Glomerular endothelial cell (primary cell): ENCODE results near the gene IL7R. TPM values are rescaled to one million over a fixed set of nuclear protein-coding genes. Genes with fewer than 3 reads are reported as not detected.
"Not testable (repeated sequence)": the region's sequence is repeated elsewhere in the genome, so short reads cannot be mapped to it uniquely, and the experiment has no call there.

Experiments
- DNase-seq: peaks from one replicate; pipeline ENCODE4 v3.0.0-alpha.2; 2011; ENCODE audit warnings: low read depth, low spot score; ENCODE audit errors: extremely low read depth
- total RNA-seq: library from RNA; depleted of rRNA; stranded (reverse); fragments of >200 nt; gene quantifications from 2 replicates; pipeline ENCODE4 v1.2.3, GENCODE V29; 2015

Gene IL7R
- total RNA-seq, 1 donor from 2014 or later = 6.0 TPM

DNA sequence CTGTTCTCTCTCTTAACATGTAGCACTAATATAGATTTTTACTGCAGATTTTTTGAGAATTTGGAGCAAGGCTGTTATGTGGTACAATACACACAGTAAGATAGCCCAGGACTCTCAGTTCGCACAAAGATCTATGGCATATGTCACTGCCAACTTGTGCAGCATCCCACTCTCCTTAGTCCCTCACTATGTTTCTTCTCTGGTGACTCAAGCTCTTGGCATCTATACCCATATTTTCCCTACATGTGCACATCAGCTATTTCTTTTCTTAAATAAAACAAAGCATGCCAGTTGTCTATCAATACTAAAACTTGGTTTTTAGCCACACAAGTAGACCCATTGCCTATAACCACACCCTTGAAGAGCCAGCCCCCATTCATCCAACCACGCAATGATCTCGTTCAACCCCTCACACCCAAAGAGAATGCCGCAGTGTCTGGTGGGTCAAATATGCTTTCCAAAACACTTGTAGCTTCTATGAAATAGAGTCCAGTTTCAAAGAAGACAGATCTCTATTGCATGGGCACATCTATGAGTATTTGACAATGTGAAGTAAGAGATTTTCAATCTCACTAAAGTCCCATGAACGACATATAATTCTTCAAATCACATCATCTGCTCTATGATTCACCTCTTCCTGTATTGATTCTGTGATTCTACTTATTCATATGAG is 18.2 kb upstream of the IL7R start:
- no peak for DNase-seq

DNA sequence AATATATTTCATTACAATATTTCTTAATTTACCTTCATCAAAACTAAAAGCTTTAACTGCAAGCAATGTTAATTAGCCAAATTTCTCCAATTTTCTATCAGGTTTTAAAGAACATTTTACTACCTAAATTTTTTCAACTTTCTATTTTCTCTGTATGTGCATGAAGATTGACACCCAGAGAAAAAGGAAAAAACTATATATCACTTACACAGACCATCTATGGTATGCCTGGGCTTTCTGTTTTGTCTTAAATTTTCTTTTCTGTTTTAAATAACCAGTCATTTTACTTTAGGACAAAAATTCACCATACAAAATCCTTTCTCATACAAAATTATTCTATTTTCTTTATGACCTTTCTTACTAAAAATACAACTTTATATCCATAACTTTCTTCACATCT is 13.8 kb upstream of the IL7R start:
- DNase-seq = no peak

DNA sequence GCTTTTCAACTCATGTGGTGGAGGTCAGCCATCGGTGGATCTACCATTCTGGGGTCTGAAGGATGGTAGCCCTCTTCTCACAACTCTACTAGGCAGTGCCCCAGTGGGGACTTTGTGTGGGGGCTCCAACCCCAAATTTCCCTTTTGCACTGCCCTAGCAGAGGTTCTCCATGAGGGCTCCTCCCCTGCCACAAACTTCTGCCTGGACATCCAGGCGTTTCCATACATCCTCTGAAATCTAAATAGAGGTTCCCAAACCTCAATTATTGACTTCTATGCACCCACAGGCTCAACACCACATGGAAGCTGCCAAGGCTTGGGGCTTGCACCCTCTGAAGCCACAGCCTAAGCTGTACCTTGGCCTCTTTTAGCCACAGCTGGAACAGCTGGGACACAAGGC is 11.2 kb upstream of the IL7R start:
- not testable (repeated sequence) for DNase-seq

- no peak for DNase-seq
These were observed 9.2 kb upstream of the IL7R start for GRCh38 chr5:35847491-35847890.

DNA sequence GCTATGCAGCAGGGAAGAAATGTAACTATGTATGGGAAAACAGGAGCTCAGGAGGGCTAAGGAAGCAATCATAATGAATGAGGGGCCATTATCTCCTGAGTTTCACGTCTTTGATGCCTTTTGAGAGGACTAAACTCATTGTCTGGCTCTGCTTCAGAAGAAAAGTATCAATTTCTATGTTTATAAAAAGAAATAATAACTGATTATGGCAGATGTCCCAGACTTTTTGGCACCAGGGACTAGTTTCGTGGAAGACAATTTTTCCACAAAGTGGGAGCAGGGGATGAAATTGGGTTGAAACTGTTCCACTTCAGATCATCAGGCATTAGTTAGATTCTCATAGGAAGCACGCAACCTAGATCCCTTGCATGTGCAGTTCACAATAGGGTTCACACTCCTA is 8.7 kb upstream of the IL7R start:
- no peak for DNase-seq

- DNase-seq = no peak
These were observed 6.8 kb upstream of the IL7R start for GRCh38 chr5:35849860-35850259.

DNA sequence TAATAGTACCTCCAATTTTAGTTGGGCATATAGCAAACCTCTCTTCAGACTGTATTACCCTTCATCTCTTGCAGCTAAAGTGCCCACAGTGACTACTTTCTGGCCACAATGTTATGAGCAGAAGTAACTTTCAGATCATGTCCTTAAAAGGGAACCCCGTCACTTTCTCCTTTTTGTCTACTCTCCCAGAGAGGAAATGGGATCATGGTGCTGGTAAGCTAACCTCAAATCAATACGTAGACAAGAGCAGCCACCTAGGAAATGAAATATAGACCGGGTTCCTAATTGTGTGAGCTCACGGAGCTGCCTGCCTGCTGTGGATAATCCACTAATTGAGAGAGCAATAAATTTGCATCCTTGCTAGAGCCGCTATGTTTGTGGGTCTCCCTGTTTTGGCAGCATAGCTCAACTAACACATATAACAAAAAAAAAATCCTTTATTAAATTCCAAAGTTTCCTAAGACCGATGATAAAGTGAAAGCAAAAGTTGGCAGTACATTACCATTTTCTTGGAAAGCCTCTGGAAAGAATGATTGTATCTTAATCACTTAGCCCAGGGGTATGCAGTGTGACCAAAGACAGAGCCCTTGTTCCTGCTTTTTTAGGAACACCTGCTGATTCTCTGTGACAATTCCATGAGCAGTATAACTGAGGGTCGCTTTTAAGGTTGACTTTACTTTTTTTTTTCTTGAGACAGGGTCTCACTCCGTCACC is 5.6 kb upstream of the IL7R start:
- DNase-seq = no peak

- DNase-seq = no peak
These were observed 4.5 kb upstream of the IL7R start for GRCh38 chr5:35852084-35852734.

DNA sequence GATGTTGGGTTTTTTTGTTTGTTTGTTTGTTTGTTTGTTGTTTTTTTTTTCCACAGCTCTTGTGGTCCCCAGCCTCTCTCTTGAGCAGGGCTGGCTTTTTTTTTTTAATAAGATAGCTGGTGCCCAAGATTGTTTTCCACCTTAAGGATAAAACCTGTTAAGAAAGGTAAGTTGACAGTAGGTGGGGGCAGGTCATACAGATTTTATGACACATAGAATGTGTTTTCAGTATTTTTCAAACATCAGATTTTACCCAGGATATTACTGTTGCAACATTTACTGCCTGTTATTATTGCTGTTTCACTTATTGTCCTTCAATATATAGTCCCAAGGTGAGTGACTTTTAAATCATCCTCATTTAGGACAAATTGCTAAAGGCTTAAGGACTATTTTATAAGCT is 3.9 kb upstream of the IL7R start:
- DNase-seq = no peak

DNA sequence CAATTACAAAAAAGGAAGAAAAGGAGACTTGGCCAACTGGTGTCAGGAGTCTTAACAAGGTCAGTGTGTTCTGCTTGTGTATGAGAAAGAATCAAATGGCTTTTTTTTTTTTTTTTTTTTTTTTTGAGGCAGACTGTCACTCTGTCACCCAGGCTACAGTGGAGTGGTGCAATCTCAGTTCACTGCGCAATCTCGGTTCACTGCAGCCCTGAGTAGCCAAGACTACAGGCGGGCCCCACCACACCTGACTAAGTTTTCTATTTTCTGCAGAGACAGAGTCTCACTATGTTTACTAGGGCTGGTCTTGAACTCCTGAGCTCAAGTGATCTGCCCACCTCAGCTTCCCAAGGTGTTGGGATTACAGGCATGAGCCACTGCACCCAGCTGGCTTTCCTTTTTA is 3.1 kb upstream of the IL7R start:
- DNase-seq = no peak

- no peak for DNase-seq
These were observed 2.4 kb upstream of the IL7R start for GRCh38 chr5:35854248-35854647.

GRCh38 chr5:35855187-35855586 is 1.5 kb upstream of the IL7R start:
- no peak for DNase-seq

- DNase-seq = not testable (repeated sequence)
These were observed 416 bp upstream of the IL7R start for GRCh38 chr5:35856186-35856764.

DNA sequence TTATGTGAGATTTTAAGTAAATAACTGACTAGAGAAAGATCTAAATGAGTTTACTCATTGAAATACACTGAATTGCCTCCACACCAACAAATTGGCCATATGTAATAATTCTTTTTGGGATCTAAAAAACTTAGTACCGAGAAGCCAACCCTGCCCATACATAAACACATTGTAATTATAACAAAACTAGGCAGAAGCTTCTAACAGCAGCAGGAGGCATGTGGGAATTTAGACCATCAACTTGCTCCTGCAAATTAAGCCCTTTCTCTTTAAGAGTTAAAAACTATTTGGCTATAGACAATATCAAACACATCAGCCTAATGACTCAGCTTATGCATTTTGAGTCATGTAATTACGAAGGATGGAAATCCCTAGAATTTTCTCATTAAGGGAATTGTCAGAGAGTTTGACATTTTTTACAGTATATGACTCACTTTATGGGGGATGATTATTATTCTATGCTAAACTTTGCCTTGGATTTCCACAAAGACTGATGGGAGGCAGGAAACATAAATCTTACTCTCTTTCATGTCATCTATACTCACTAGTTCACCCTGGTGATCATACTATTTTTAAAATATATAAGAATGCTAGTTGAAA is 1.0 kb downstream of the IL7R start:
- peak; percentile 57 for DNase-seq

- DNase-seq = no peak
These were observed 2.5 kb downstream of the IL7R start for GRCh38 chr5:35859101-35859661.

GRCh38 chr5:35860686-35861085 is 4.0 kb downstream of the IL7R start:
- DNase-seq = no peak

- DNase-seq = no peak
These were observed 5.0 kb downstream of the IL7R start for GRCh38 chr5:35861718-35862117.

DNA sequence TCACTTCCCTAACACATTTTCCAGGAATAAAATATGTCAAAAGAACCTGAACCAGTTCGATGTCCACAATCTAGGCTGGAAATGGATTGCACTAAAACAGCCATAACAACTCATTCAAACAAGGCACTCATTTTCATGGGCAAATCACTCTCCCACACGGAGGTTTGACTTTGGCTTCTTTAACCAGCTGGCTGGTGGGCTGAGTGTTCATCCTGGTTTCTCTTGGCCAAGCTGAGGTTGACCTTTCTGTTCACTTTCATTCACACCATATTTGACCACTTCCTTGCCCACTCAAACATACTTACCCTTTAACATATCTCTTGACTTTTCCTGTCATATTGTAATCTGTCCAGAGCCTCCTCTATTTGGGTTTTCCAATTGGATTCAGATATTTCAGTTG is 5.4 kb downstream of the IL7R start:
- no peak for DNase-seq

DNA sequence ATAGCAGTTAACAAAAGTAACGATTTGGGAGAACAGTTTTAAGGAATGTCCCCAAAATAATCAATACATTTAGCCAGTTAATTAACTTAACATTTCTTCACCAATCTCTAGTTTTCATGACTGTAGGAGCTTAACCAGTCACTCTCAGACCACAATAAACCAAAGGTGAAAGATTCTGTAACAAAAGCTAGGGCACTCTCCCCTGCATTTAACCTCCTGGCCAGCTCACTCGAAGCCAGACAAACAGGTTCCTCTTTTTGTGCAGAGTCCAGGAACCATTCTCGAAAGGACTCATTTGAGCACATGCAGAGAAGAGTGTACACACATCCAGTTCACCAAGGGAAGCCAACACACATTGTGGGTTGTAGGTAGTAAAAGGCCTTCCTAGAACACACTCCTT is 6.5 kb downstream of the IL7R start:
- no peak for DNase-seq

DNA sequence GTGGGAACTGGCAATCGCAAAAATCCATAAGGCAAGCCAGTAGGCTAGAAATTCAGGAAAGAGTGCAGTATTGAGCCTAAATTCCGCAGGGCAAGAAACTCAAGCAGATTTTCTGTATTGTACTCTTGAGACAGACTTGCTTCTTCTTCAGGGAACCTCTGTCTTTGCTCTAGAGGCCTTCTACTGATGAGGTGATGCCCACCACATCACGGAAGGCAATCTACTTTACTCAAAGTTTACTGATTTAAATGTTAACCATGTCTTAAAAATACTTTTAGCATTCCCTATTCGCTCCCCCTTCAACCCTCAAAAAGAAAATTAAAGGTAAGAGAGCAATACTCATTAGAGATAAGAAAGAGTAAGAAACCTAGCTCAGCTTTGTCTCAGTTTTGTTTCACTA is 11.3 kb downstream of the IL7R start:
- DNase-seq = no peak

- no peak for DNase-seq
These were observed 13.1 kb downstream of the IL7R start for GRCh38 chr5:35869685-35870277.
